Sigmoid colon (tissue), 4 donors: Measurements from ENCODE around the gene PSG3.
"Not testable (repeated sequence)": the region's sequence is repeated elsewhere in the genome, so short reads cannot be mapped to it uniquely, and the experiment has no call there.

ENCODE experiments used
- EP300 ChIP-seq, 4 donors: sonication (generic); formaldehyde crosslinking; IDR thresholded peaks; one replicate each; pipeline ENCODE4 v1.6.1; 2017; ENCODE audit warnings: antibody characterized with exemption in 4 of 4
- TF ChIP-seq, protein P1 (sequence below), 4 experiments: fragments of 450-650 bp in 3 of 4; fragments of 200-600 bp in 1 of 4; IDR thresholded peaks; one replicate each; pipeline ENCODE4 v1.5.1; 2016 to 2019; ENCODE audit warnings: antibody characterized with exemption in 4 of 4, mild to moderate bottlenecking in 3 of 4, moderate library complexity in 2 of 4

- TF ChIP-seq, protein P1, sequence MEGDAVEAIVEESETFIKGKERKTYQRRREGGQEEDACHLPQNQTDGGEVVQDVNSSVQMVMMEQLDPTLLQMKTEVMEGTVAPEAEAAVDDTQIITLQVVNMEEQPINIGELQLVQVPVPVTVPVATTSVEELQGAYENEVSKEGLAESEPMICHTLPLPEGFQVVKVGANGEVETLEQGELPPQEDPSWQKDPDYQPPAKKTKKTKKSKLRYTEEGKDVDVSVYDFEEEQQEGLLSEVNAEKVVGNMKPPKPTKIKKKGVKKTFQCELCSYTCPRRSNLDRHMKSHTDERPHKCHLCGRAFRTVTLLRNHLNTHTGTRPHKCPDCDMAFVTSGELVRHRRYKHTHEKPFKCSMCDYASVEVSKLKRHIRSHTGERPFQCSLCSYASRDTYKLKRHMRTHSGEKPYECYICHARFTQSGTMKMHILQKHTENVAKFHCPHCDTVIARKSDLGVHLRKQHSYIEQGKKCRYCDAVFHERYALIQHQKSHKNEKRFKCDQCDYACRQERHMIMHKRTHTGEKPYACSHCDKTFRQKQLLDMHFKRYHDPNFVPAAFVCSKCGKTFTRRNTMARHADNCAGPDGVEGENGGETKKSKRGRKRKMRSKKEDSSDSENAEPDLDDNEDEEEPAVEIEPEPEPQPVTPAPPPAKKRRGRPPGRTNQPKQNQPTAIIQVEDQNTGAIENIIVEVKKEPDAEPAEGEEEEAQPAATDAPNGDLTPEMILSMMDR (IDR thresholded peaks at IDR 0.05): peak in 1 of 4 experiments; percentile 40
- TF ChIP-seq EP300 (IDR thresholded peaks at IDR 0.05): not testable (repeated sequence)
These were observed 27.0 kb upstream of the PSG3 start for GRCh38 chr19:42767319-42767718.
